GM10266 (cell line): ENCODE data around the gene MFSD8.
"Not testable (repeated sequence)": the region's sequence is repeated elsewhere in the genome, so short reads cannot be mapped to it uniquely, and the experiment has no call there.

Source experiments
- DNase-seq: peaks from one replicate; pipeline ENCODE4 v3.0.0; 2012; ENCODE audit errors: extremely low spot score
- TF ChIP-seq, protein P1 (sequence below): IDR thresholded peaks from 2 replicates; pipeline ENCODE4 v1.5.1; 2012; ENCODE audit warnings: mild to moderate bottlenecking, low read depth; ENCODE audit not compliant: control insufficient read depth, insufficient read depth; ENCODE audit errors: missing control alignments

The MFSD8 gene, protein sequence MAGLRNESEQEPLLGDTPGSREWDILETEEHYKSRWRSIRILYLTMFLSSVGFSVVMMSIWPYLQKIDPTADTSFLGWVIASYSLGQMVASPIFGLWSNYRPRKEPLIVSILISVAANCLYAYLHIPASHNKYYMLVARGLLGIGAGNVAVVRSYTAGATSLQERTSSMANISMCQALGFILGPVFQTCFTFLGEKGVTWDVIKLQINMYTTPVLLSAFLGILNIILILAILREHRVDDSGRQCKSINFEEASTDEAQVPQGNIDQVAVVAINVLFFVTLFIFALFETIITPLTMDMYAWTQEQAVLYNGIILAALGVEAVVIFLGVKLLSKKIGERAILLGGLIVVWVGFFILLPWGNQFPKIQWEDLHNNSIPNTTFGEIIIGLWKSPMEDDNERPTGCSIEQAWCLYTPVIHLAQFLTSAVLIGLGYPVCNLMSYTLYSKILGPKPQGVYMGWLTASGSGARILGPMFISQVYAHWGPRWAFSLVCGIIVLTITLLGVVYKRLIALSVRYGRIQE

DNA sequence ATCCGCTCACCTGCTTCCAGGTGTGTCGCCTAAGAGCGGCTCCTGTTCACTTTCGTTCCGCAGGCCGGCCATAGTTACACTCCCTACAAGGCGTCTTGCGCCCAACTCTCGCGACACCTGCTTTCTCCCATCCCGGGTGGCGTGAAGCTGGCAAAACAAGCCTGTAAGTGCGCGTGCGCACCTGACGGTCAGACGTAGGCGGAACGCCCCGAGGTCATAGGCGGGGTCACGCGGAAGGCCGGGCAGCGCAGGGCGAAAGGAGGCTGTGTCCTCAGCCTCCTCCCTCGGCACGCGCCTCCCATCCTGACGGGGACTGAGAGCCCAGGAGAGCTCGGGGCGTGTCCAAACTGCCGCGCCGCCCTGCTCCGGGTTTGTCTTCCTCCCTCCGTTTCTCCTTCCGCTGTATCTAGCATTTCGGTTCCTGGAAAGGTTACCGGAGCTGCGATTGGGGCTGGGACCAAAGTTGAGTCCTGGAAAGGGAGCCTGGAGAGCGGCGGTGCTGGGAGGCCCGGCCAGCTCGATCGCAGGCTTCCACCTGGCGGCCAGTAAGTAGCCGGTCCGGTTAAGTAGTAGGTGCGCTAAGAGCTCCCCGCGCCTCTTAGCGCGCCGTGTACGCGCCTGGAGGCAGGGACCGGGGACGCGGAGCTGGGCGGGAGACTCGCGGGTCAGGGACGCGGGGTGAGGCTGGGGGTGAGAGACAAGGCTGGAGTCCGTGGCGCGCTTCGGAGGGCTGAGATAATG is at the start of gene MFSD8, which contains the start of gene ABHD18:
Gene MFSD8, minus strand, starts transcription at position 112 of the 741 bp plus-strand sequence. Its CDS starts 40 bp downstream, at position 72.
Gene ABHD18, plus strand, starts transcription at position 345 of the 741 bp plus-strand sequence. CDS start 17,550 bp downstream, outside the sequence.
- TF ChIP-seq, protein P1, sequence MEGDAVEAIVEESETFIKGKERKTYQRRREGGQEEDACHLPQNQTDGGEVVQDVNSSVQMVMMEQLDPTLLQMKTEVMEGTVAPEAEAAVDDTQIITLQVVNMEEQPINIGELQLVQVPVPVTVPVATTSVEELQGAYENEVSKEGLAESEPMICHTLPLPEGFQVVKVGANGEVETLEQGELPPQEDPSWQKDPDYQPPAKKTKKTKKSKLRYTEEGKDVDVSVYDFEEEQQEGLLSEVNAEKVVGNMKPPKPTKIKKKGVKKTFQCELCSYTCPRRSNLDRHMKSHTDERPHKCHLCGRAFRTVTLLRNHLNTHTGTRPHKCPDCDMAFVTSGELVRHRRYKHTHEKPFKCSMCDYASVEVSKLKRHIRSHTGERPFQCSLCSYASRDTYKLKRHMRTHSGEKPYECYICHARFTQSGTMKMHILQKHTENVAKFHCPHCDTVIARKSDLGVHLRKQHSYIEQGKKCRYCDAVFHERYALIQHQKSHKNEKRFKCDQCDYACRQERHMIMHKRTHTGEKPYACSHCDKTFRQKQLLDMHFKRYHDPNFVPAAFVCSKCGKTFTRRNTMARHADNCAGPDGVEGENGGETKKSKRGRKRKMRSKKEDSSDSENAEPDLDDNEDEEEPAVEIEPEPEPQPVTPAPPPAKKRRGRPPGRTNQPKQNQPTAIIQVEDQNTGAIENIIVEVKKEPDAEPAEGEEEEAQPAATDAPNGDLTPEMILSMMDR: peak; percentile 38
- peak; percentile 96 for DNase-seq

DNA sequence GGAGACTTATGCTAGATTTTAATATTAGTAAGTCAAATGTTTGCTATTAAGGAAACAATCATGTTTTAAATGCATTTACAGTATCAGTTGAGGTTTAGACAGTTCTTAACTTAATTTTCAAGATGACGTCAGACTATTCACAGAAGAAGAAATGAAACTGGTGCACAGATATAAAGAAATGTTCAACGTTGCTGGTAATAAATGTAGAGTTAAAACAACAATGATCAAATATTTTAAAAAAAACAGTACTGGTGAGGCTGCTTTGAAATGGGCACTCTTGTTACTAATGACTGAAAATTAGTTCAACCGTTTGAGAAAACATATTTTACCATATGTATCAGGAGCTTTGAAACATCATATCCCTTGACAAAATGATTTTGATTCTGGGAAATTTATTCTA is 44.5 kb upstream of the MFSD8 start:
- TF ChIP-seq, protein P1: no peak
- DNase-seq: no peak

DNA sequence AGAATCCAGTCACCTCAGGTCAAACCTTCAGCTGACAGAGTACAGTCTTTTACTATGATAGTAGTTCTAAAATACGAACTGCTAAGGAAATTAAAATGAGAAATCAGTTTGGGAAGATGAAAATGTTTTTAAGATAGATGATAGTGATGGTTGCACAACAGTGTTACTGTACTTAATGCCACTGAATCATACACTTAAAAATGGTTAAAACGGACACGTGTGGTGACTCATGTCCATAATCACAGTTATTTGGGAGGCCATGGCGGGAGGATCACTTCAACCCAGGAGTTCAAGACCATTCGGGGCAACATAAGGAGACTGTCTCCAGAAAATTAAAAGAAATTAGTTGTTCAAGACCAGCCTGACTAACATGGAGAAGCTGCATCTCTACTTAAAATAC is 41.6 kb upstream of the MFSD8 start:
- TF ChIP-seq, protein P1: no peak
- DNase-seq: no peak

DNA sequence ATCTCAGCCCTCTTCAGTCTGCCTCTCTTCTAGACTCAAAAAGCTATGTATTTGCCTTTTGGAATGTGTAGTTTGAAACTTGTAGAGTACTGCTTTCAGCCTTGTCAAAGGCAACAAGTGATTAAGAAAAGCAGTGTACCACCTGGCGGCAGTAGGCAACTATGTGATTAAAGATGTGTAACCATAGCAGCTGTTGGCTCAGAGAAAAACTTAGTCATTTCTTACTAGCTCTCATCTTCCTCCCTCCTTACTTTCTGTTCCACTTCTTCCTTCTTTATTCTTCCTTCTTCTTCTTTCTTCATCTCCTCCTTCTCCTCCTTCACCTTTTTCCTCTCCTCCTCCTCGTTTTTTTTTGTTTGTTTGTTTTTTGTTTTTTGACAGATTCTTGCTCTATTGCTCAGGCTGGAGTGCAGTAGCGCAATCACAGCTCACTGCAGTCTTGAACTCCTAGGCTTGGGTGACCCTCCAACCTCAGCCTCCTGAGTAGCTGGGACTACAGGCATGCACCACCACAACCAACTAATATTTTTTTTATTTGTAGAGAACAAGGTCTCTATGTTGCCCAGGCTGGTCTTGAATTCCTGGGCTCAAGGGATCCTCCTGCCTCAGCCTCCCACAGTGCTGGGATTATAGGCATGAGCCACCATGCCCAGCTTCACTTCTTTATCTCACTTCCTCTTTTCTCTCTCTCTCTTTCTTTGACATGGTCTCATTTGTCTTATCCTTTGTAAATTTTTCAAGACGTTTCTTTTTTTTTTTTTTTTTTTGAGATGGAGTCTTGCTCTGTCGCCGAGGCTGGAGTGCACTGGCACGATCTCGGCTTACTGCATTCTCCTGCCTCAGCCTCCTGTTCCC is 32.8 kb upstream of the MFSD8 start:
- DNase-seq: peak; percentile 53
- TF ChIP-seq, protein P1: peak; percentile 45

DNA sequence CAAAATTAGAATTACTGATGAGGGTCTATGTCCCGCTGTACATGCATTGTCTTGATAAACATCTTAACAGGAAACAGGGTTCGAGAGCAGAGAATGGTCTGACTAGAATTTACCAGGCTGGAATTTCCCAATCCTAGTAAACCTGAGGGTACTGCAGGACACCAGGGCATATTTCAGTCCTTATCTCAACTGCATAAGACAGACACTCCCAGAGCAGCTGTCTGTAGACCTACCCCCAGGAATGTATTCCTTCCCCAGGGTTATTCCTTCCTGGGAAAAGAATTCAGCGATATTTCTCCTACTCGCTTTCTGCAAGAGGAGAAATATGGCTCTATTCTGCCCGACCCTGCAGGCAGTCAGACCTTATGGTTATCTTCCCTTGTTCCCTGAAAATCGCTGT is 31.5 kb upstream of the MFSD8 start:
- DNase-seq: not testable (repeated sequence)

DNA sequence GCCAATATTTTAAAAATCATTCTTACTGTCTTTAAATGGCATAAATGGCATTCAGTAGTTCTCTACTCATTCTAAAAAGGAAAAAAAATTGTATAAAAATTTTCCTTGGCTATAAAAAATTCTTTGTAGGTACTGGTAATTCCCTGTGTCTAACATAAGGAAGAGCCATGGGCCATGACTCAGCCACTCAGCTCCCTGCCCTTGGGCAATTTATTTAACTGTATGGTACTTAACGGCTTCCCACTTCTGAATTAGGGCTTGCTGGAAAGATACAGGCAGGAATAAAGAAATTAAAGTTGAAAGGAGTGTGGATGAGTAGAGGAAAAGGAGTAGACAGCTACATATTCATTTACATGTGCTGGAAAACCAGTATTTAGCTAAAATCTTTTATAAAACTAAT is 30.8 kb upstream of the MFSD8 start:
- DNase-seq: no peak

More for the DNA sequence above, 30.8 kb upstream of the MFSD8 start:
- TF ChIP-seq, protein P1: no peak
